NT2/D1 (cell line): ENCODE data around the gene SOX14.

Experiments used
- SUZ12 ChIP-seq: IDR thresholded peaks from 2 replicates; pipeline ENCODE4 v1.6.1; 2011; ENCODE audit not compliant: insufficient read length, insufficient read depth; ENCODE audit errors: extremely low read depth
- ZNF274 ChIP-seq: IDR thresholded peaks from 2 replicates; pipeline ENCODE4 v1.6.1; 2011; ENCODE audit warnings: mild to moderate bottlenecking, low read depth, low read length

DNA sequence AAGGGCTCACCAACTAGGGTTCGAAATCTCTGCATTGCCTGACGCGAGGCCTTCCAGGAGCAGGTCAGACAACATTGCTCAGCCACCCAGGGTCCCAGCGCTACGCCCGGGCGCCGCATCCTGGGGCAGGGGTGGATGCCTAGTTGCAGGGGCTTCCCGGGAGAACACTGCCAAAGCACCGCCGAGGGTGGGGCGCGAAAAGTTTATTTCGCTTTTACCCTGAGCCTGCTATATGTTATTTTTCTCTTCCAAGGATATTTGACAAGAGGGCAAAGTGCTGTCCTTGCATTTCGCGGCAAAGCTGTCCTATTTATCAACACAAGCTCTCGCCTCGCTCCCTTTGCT lies 549 bp upstream of the SOX14 start:
- TF ChIP-seq ZNF274 (no peak), SUZ12 (peak; percentile 81)
